ENCODE data around the gene TMEM134. TPM values are rescaled to one million over a fixed set of nuclear protein-coding genes. Genes with fewer than 3 reads are reported as not detected.

Gene TMEM134
- total RNA-seq, 1 donor from 2014 or later = 38.0 TPM

GRCh38 chr11:67504005-67504949 lies 35.2 kb upstream of the TMEM134 start:
- Mint-ChIP-seq H3K4me1 (ENCODE audit: low read depth, unreplicated experiment) (peaks cover 8% of the 10 kb centered on the region), H3K27ac (ENCODE audit: unreplicated experiment) (peak overlapping the region; percentile 89), H3K27me3 (ENCODE audit: low read depth, unreplicated experiment) (no peaks in the 10 kb centered on the region), H3K36me3 (ENCODE audit: low read depth, unreplicated experiment) (peaks cover 14% of the 10 kb centered on the region), H3K9me3 (ENCODE audit: unreplicated experiment) (no peaks in the 10 kb centered on the region), H3K4me3 (ENCODE audit: unreplicated experiment) (peak overlapping the region; percentile 91)
- peaks cover 46% of the 10 kb centered on the region for H4K20me1 ChIP-seq (ENCODE audit: insufficient read depth, low read length)
- peak overlapping the region; percentile 85 for H3K9ac ChIP-seq (ENCODE audit: low read length)
- DNase-seq (ENCODE audit: low read depth) (no peak), FAIRE-seq (no peak)
- peaks cover 40% of the 10 kb centered on the region for H3K4me1 ChIP-seq (ENCODE audit: insufficient read depth, low read length)
- H3K4me3 ChIP-seq (ENCODE audit: insufficient read depth, low read depth, low read length) = peak overlapping the region; percentile 78
- H3K36me3 ChIP-seq (ENCODE audit: insufficient read depth, low read length) = peaks cover 2% of the 10 kb centered on the region
- H3K27ac ChIP-seq (ENCODE audit: low read depth, low read length) = peak overlapping the region; percentile 65
- no peaks in the 10 kb centered on the region for H3K27me3 ChIP-seq (ENCODE audit: insufficient read depth, low read length)
- H3K4me2 ChIP-seq (ENCODE audit: low read length) = peak overlapping the region; percentile 87
- peaks cover 32% of the 10 kb centered on the region for H3K79me2 ChIP-seq (ENCODE audit: insufficient read depth, low read length)
- H2AFZ ChIP-seq (ENCODE audit: low read depth, low read length) = peak overlapping the region; percentile 49
- TF ChIP-seq EZH2 (IDR thresholded peaks at IDR 0.05; ENCODE audit: insufficient read depth, low read length) (no peak), CTCF (IDR thresholded peaks at IDR 0.05; ENCODE audit: insufficient read depth, low read depth, low read length) (no peak)
- no peaks in the 10 kb centered on the region for H3K9me3 ChIP-seq (ENCODE audit: insufficient read depth, low read depth, low read length)

DNA sequence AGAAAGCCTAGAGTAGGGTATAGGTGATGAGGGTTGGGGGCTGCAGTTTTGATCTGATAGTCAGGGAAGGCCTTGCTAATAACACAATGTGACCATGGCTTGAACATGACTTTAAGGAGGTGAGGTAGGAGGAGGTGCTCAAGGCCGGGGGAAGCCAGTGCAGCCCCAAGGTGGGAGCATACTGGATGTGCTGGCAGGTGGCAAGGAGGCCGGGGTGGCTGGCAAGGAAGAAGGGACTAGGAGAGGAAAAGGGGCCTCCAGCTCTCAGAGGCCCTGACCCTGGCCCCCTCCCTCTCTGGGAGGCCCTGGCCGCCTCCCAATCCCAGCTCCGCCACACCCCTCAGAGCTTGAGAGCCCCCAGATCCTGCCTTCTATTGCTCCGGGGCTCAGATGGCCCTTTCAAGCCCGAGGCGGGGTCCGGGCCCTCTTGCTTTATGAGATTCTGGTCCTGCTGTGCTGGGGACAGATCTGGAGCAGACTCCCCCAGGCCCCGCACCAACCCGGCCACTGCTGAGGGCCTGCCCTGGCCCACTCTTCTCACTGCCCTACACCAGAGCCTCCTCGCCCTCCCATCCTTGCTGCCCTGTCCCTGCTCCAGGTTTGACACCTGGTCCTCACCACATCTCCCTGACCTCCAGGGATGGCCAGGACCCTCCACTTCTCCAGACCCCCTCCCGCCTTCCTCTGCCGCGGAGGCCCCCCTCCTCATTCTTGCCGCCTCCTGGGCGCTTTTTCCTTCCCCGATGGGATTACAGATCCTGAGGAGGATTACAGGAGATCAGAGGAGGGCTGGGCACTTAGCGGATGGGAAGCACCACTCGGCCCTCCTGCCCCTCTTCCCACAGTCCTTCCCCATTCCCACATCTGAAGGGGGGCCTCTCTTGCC lies 34.3 kb upstream of the TMEM134 start:
- H3K9ac ChIP-seq (ENCODE audit: low read length) = peak overlapping the region; percentile 85
- H2AFZ ChIP-seq (ENCODE audit: low read depth, low read length) = no peak overlapping the region
- Mint-ChIP-seq H3K27ac (ENCODE audit: unreplicated experiment) (peak overlapping the region; percentile 18), H3K36me3 (ENCODE audit: low read depth, unreplicated experiment) (peaks cover 14% of the 10 kb centered on the region), H3K27me3 (ENCODE audit: low read depth, unreplicated experiment) (no peaks in the 10 kb centered on the region), H3K9me3 (ENCODE audit: unreplicated experiment) (no peaks in the 10 kb centered on the region), H3K4me1 (ENCODE audit: low read depth, unreplicated experiment) (peaks cover 8% of the 10 kb centered on the region), H3K4me3 (ENCODE audit: unreplicated experiment) (peak overlapping the region; percentile 81)
- peaks cover 2% of the 10 kb centered on the region for H3K36me3 ChIP-seq (ENCODE audit: insufficient read depth, low read length)
- H3K4me2 ChIP-seq (ENCODE audit: low read length) = peak overlapping the region; percentile 87
- no peaks in the 10 kb centered on the region for H3K9me3 ChIP-seq (ENCODE audit: insufficient read depth, low read depth, low read length)
- no peak for TF ChIP-seq CTCF (IDR thresholded peaks at IDR 0.05; ENCODE audit: insufficient read depth, low read depth, low read length)
- no peaks in the 10 kb centered on the region for H3K27me3 ChIP-seq (ENCODE audit: insufficient read depth, low read length)
- H3K4me3 ChIP-seq (ENCODE audit: insufficient read depth, low read depth, low read length) = peak overlapping the region; percentile 78
- no peak for FAIRE-seq
- peak overlapping the region; percentile 29 for H3K27ac ChIP-seq (ENCODE audit: low read depth, low read length)
- peaks cover 35% of the 10 kb centered on the region for H3K4me1 ChIP-seq (ENCODE audit: insufficient read depth, low read length)
- H4K20me1 ChIP-seq (ENCODE audit: insufficient read depth, low read length) = peaks cover 46% of the 10 kb centered on the region
- H3K79me2 ChIP-seq (ENCODE audit: insufficient read depth, low read length) = peaks cover 32% of the 10 kb centered on the region
- no peak for DNase-seq (ENCODE audit: low read depth)
